SIG-M5 treated with dmso at 0.1 percent for 504 hours (cell line): ENCODE results near the gene MTHFD1L.
"Not testable (repeated sequence)": the region's sequence is repeated elsewhere in the genome, so short reads cannot be mapped to it uniquely, and the experiment has no call there.

ENCODE experiments used
- DNase-seq: peaks from one replicate; lab custom pipeline; 2025; ENCODE audit not compliant: unreplicated experiment; lab: John Stamatoyannopoulos, UW

MTHFD1L gene

GRCh38 chr6:151014404-151015100 is 149.1 kb downstream of the MTHFD1L start:
- DNase-seq: peak; percentile 19

- no peak for DNase-seq
Measured at GRCh38 chr6:151015101-151015700, 149.7 kb downstream of the MTHFD1L start.

- no peak for DNase-seq
Measured at GRCh38 chr6:151016107-151016506, 150.6 kb downstream of the MTHFD1L start.

- DNase-seq: no peak
Measured at GRCh38 chr6:151018046-151018445, 152.5 kb downstream of the MTHFD1L start.

- DNase-seq: no peak
Measured at GRCh38 chr6:151018911-151019782, 153.6 kb downstream of the MTHFD1L start.

- no peak for DNase-seq
Measured at GRCh38 chr6:151021896-151022295, 156.4 kb downstream of the MTHFD1L start.

GRCh38 chr6:151022492-151022891 is 157.0 kb downstream of the MTHFD1L start:
- DNase-seq: no peak

GRCh38 chr6:151023342-151023741 is 157.8 kb downstream of the MTHFD1L start:
- no peak for DNase-seq

GRCh38 chr6:151024597-151024996 is 159.1 kb downstream of the MTHFD1L start:
- DNase-seq: no peak

GRCh38 chr6:151025076-151025475 is 159.6 kb downstream of the MTHFD1L start:
- DNase-seq: no peak

- no peak for DNase-seq
Measured at GRCh38 chr6:151026041-151026663, 160.7 kb downstream of the MTHFD1L start.

GRCh38 chr6:151027295-151027747 is 161.8 kb downstream of the MTHFD1L start:
- no peak for DNase-seq

- no peak for DNase-seq
Measured at GRCh38 chr6:151027936-151028838, 162.7 kb downstream of the MTHFD1L start.

- DNase-seq: no peak
Measured at GRCh38 chr6:151029970-151030369, 164.5 kb downstream of the MTHFD1L start.

- no peak for DNase-seq
Measured at GRCh38 chr6:151032034-151032433, 166.5 kb downstream of the MTHFD1L start.

GRCh38 chr6:151034825-151035781 is 169.6 kb downstream of the MTHFD1L start:
- no peak for DNase-seq

- DNase-seq: not testable (repeated sequence)
Measured at GRCh38 chr6:151036211-151036721, 170.8 kb downstream of the MTHFD1L start.

GRCh38 chr6:151036869-151037680 is 171.6 kb downstream of the MTHFD1L start:
- DNase-seq: no peak
